ENCODE results near the gene YAE1. TPM values are rescaled to one million over a fixed set of nuclear protein-coding genes. Genes with fewer than 3 reads are reported as not detected.

Gene YAE1
- total and polyA plus RNA-seq, 2 of the 8 experiments (the other 6 are each of a cell fraction or from before 2014, with no cell fraction given) = 24.1 to 38.0 TPM

DNA sequence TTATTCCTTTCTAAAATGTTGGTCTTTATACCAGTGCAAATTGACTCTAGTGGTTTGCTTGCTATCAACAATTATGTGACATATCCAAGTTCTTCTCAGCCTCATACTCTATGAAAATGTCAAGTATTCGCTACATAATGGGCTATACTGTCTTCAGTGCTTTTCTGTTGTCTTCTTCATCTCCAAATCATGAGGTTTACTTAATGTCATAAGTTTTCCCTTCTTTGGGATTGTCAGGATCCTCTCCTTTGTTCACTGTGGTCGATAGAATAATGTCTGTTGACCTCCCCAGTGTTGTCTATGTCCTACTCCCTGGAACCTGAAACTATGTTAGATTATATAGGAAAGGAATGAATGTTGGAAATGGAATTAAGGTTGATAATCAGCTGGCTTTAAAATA, 40.7 kb downstream of the YAE1 start (continued):
- TF ChIP-seq, protein P1, sequence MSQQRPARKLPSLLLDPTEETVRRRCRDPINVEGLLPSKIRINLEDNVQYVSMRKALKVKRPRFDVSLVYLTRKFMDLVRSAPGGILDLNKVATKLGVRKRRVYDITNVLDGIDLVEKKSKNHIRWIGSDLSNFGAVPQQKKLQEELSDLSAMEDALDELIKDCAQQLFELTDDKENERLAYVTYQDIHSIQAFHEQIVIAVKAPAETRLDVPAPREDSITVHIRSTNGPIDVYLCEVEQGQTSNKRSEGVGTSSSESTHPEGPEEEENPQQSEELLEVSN (IDR thresholded peaks at IDR 0.05) = no peak
- TF ChIP-seq BCL11A (IDR thresholded peaks at IDR 0.05; ENCODE audit: low read depth in 2 of 2, low read length in 2 of 2) (no peak), GTF2F1 (IDR thresholded peaks at IDR 0.05; ENCODE audit: borderline replicate concordance, low read depth, low read length) (no peak)
